ENCODE measurements around the gene ANKRD23. TPM values are rescaled to one million over a fixed set of nuclear protein-coding genes. Genes with fewer than 3 reads are reported as not detected.
"Not testable (repeated sequence)": the region's sequence is repeated elsewhere in the genome, so short reads cannot be mapped to it uniquely, and the experiment has no call there.

The ANKRD23 gene
- total RNA-seq = 1 to 10 TPM; 3.7 to 6.8 TPM

- DNase-seq (ENCODE audit: low spot score in 2 of 2) = no peak
- Mint-ChIP-seq H3K36me3 (peaks cover 0 to 6% of the 10 kb centered on the region in 2 donors), H3K27ac (peak within 1 kb of the TSS in 1 of 2 donors; percentile 45), H3K9me3 (no peaks in the 10 kb centered on the region)
- ATAC-seq = no peak
Observed at GRCh38 chr2:96843538-96844268, at the start of gene ANKRD23. ANKRD23 (minus strand) TSS chr2:96844021; CDS start chr2:96843992, 29 bp downstream.

- DNase-seq (ENCODE audit: low spot score in 2 of 2) = no peak
- ATAC-seq = peak in 1 of 2 donors; percentile 29
Observed at GRCh38 chr2:96891591-96892333, 47.9 kb upstream of the ANKRD23 start.

GRCh38 chr2:96890726-96891385 lies 47.0 kb upstream of the ANKRD23 start:
- no peaks in the 10 kb centered on the region for H3K9me3 Mint-ChIP-seq
- no peak for DNase-seq (ENCODE audit: low spot score in 2 of 2)
- H3K36me3 Mint-ChIP-seq = no peaks in the 10 kb centered on the region
- H3K27ac Mint-ChIP-seq = peak overlapping the region in 1 of 2 donors; percentile 24
- no peak for ATAC-seq

More at GRCh38 chr2:96891591-96892333, 47.9 kb upstream of the ANKRD23 start:
- no peaks in the 10 kb centered on the region for H3K9me3 Mint-ChIP-seq
- no peaks in the 10 kb centered on the region for H3K36me3 Mint-ChIP-seq
- peak overlapping the region; percentile 24 to 39 for H3K27ac Mint-ChIP-seq

GRCh38 chr2:96890252-96890651 lies 46.4 kb upstream of the ANKRD23 start:
- ATAC-seq = no peak
- no peaks in the 10 kb centered on the region for H3K36me3 Mint-ChIP-seq
- H3K9me3 Mint-ChIP-seq = no peaks in the 10 kb centered on the region
- H3K27ac Mint-ChIP-seq = no peak overlapping the region
- no peak for DNase-seq (ENCODE audit: low spot score in 2 of 2)

- not testable (repeated sequence) for H3K36me3 Mint-ChIP-seq; H3K27ac Mint-ChIP-seq; ATAC-seq; H3K9me3 Mint-ChIP-seq; DNase-seq (ENCODE audit: low spot score in 2 of 2)
Observed at GRCh38 chr2:96889502-96889901, 45.7 kb upstream of the ANKRD23 start.

GRCh38 chr2:96888072-96889011 lies 44.5 kb upstream of the ANKRD23 start:
- Mint-ChIP-seq H3K27ac (no peak overlapping the region), H3K9me3 (no peaks in the 10 kb centered on the region), H3K36me3 (no peaks in the 10 kb centered on the region)
- DNase-seq (ENCODE audit: low spot score in 2 of 2) (no peak), ATAC-seq (no peak)

- Mint-ChIP-seq H3K9me3 (no peaks in the 10 kb centered on the region), H3K36me3 (no peaks in the 10 kb centered on the region), H3K27ac (no peak overlapping the region)
- ATAC-seq (no peak), DNase-seq (ENCODE audit: low spot score in 2 of 2) (no peak)
Observed at GRCh38 chr2:96887493-96888012, 43.7 kb upstream of the ANKRD23 start.

GRCh38 chr2:96885432-96886347 lies 41.9 kb upstream of the ANKRD23 start:
- ATAC-seq (no peak), DNase-seq (ENCODE audit: low spot score in 2 of 2) (no peak)
- no peaks in the 10 kb centered on the region for H3K9me3 Mint-ChIP-seq
- H3K36me3 Mint-ChIP-seq = no peaks in the 10 kb centered on the region
- H3K27ac Mint-ChIP-seq = peak overlapping the region in 1 of 2 donors; percentile 72

- ATAC-seq = no peak
- no peak for DNase-seq (ENCODE audit: low spot score in 2 of 2)
- H3K36me3 Mint-ChIP-seq = no peaks in the 10 kb centered on the region
- no peaks in the 10 kb centered on the region for H3K9me3 Mint-ChIP-seq
- H3K27ac Mint-ChIP-seq = no peak overlapping the region
Observed at GRCh38 chr2:96884299-96885094, 40.7 kb upstream of the ANKRD23 start.

- Mint-ChIP-seq H3K36me3 (no peaks in the 10 kb centered on the region), H3K9me3 (no peaks in the 10 kb centered on the region), H3K27ac (no peak overlapping the region)
- ATAC-seq (no peak), DNase-seq (ENCODE audit: low spot score in 2 of 2) (no peak)
Observed at GRCh38 chr2:96883306-96883705, 39.5 kb upstream of the ANKRD23 start.

GRCh38 chr2:96882906-96883305 lies 39.1 kb upstream of the ANKRD23 start:
- Mint-ChIP-seq H3K27ac (no peak overlapping the region), H3K9me3 (no peaks in the 10 kb centered on the region), H3K36me3 (no peaks in the 10 kb centered on the region)
- DNase-seq (ENCODE audit: low spot score in 2 of 2) (no peak), ATAC-seq (no peak)

GRCh38 chr2:96882230-96882629 lies 38.4 kb upstream of the ANKRD23 start:
- Mint-ChIP-seq H3K36me3 (no peaks in the 10 kb centered on the region), H3K27ac (no peak overlapping the region), H3K9me3 (no peaks in the 10 kb centered on the region)
- no peak for ATAC-seq
- no peak for DNase-seq (ENCODE audit: low spot score in 2 of 2)

- no peak overlapping the region for H3K27ac Mint-ChIP-seq
- no peaks in the 10 kb centered on the region for H3K36me3 Mint-ChIP-seq
- ATAC-seq = no peak
- no peaks in the 10 kb centered on the region for H3K9me3 Mint-ChIP-seq
- DNase-seq (ENCODE audit: low spot score in 2 of 2) = no peak
Observed at GRCh38 chr2:96881349-96882195, 37.8 kb upstream of the ANKRD23 start.

GRCh38 chr2:96880891-96881273 lies 37.1 kb upstream of the ANKRD23 start:
- Mint-ChIP-seq H3K27ac (no peak overlapping the region), H3K9me3 (no peaks in the 10 kb centered on the region), H3K36me3 (no peaks in the 10 kb centered on the region)
- DNase-seq (ENCODE audit: low spot score in 2 of 2) (no peak), ATAC-seq (no peak)

Measured in activated naive CD4-positive, alpha-beta T cell treated with anti-CD3 and anti-CD28 coated beads, Interleukin-2, amount 50 U/mL, for 72 hours (primary cell).